Stimulated activated naive CD8-positive, alpha-beta T cell treated with anti-CD3 and anti-CD28 coated beads, Interleukin-15, Interleukin-2, amounts not matched to agents 100 ng/mL and 50 ng/mL, for 24 hours (primary cell): ENCODE data around the gene AUNIP.

Source experiments
- H3K27ac Mint-ChIP-seq: one replicate; pipeline ENCODE4 v1.8.0; 2021; ENCODE audit warnings: mild to moderate bottlenecking, mixed read lengths
- H3K27me3 Mint-ChIP-seq: one replicate; pipeline ENCODE4 v1.8.0; 2021; ENCODE audit warnings: mixed read lengths
- H3K36me3 Mint-ChIP-seq: one replicate; pipeline ENCODE4 v1.8.0; 2021; ENCODE audit warnings: low read depth, mixed read lengths
- H3K4me1 Mint-ChIP-seq: one replicate; pipeline ENCODE4 v1.8.0; 2021; ENCODE audit warnings: low read depth, mixed read lengths
- H3K4me3 Mint-ChIP-seq: one replicate; pipeline ENCODE4 v1.8.0; 2021; ENCODE audit warnings: mild to moderate bottlenecking, mixed read lengths
- H3K9me3 Mint-ChIP-seq: one replicate; pipeline ENCODE4 v1.8.0; 2021; ENCODE audit warnings: mixed read lengths

AUNIP gene

GRCh38 chr1:25896266-25896665, 37.0 kb upstream of the AUNIP start:
- Mint-ChIP-seq H3K9me3 (no peaks in the 10 kb centered on the region), H3K4me1 (peaks cover 20% of the 10 kb centered on the region), H3K27me3 (no peaks in the 10 kb centered on the region), H3K27ac (no peak overlapping the region), H3K4me3 (no peak overlapping the region), H3K36me3 (peaks cover 30% of the 10 kb centered on the region)

DNA sequence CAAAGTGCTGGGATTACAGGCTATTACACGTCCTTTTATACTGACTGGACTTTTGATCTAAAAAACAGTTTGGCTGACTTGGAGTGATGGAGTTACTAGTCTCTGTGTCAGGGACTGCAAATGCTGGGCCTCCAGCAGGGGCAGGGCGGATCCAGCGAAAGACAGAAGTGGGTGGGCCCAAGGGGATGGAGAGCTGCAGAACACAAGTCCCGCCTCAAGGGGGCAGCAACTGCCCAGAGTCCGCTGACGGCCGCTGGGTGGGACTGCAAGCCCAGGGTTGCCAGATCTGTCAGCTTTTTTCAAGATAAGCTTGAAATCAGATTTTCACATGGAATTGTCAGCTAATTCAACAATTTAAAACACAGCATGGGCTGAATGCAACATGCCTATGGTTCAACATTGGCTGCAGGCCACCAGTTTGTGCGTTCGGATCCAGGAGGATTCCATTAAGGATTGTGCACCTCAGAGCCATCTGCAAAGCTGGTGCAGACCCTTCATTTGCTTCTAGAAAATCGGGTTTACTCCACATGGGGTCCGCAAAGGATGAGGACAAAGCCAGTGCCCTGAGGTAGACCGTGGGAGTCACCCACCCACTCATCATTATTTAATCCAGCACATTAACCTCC, 36.2 kb upstream of the AUNIP start:
- Mint-ChIP-seq H3K4me3 (no peak overlapping the region), H3K27me3 (no peaks in the 10 kb centered on the region), H3K36me3 (peaks cover 22% of the 10 kb centered on the region), H3K4me1 (peaks cover 16% of the 10 kb centered on the region), H3K27ac (no peak overlapping the region), H3K9me3 (no peaks in the 10 kb centered on the region)

DNA sequence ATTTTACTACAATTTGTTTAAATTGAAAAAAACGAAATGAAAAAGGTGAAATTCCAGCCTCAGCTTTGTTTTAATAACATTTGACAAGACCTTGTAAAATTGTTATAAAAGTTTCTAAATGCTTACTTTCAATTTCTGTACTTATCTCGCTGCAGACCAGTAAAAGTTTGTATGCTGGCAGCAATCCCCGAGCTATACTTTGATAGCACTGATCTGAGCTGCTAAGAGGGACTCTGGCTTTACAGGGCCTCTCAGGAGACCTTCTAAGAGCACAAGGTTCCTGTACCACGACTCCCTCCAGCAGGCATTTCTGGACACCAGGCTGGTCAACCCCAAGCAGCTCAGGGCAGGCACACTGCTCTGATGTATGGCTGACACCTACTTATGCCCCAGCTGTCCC, 33.9 kb upstream of the AUNIP start:
- Mint-ChIP-seq H3K4me3 (no peak overlapping the region), H3K27me3 (no peaks in the 10 kb centered on the region), H3K4me1 (peaks cover 16% of the 10 kb centered on the region), H3K36me3 (no peaks in the 10 kb centered on the region), H3K27ac (no peak overlapping the region), H3K9me3 (no peaks in the 10 kb centered on the region)

GRCh38 chr1:25891606-25892005, 32.3 kb upstream of the AUNIP start:
- Mint-ChIP-seq H3K9me3 (no peaks in the 10 kb centered on the region), H3K27ac (no peak overlapping the region), H3K36me3 (no peaks in the 10 kb centered on the region), H3K4me1 (peaks cover 16% of the 10 kb centered on the region), H3K27me3 (no peaks in the 10 kb centered on the region), H3K4me3 (no peak overlapping the region)

DNA sequence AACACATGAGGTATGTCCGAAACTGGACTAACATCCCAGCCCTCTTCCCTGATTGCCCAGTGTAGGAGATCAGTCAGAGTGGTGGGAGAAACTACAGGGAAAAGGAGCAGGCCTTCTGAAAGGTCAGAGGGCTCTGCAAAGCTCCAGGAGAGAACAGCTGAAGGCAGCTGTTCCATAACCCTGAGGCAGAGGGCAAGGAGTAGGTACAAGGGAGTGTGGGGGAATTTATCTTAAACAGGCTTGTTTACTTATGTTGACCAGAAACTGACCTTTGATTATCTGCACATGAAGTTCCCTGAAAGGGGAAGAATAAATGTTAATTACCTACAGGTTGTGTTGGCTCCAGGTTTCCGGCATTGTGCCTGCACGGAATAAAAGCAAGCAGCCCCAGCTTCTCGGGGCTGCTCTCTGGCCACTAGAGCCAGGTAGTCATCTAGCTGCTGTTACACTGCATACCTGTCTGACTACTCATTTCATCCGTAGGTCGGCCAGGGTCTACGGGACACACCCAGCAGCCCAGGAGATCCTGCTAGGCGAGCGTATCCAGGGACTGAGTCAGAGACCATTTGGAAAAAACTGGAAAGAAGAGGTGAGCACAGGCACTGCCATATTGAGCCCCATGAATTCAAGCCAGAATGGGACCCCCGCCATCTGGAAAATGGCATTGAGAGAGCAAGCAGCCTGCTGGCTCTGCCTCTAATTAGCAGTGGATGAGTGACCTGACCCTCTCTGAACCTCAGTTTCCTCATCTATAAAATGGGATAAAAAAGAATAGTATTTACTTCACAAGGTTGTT, 31.2 kb upstream of the AUNIP start:
- no peaks in the 10 kb centered on the region for H3K36me3 Mint-ChIP-seq
- no peaks in the 10 kb centered on the region for H3K9me3 Mint-ChIP-seq
- H3K4me1 Mint-ChIP-seq = peaks cover 9% of the 10 kb centered on the region
- H3K27me3 Mint-ChIP-seq = no peaks in the 10 kb centered on the region
- no peak overlapping the region for H3K4me3 Mint-ChIP-seq
- H3K27ac Mint-ChIP-seq = no peak overlapping the region

DNA sequence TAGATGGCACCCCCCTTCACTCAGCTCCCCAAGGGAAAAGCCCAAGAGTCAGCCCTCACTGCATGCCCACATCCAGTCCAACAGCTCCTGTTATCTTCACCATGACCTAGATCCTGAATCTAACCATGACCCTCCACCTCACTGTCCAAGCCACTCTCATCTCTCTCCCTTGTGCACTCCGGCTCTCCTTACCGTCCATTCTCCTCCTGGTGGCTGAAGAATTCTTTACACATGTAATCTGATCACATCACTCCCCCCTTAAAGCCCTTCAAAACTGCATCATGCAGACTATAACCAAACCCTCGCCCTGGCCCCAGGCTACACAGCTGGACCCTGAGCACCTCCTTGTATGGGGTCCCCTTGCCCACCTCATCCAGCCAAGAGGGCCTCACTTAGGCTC, 30.2 kb upstream of the AUNIP start:
- H3K36me3 Mint-ChIP-seq = no peaks in the 10 kb centered on the region
- no peaks in the 10 kb centered on the region for H3K27me3 Mint-ChIP-seq
- H3K9me3 Mint-ChIP-seq = no peaks in the 10 kb centered on the region
- H3K27ac Mint-ChIP-seq = no peak overlapping the region
- no peak overlapping the region for H3K4me3 Mint-ChIP-seq
- H3K4me1 Mint-ChIP-seq = peaks cover 5% of the 10 kb centered on the region

- H3K27ac Mint-ChIP-seq = no peak overlapping the region
- no peaks in the 10 kb centered on the region for H3K36me3 Mint-ChIP-seq
- H3K27me3 Mint-ChIP-seq = no peaks in the 10 kb centered on the region
- no peak overlapping the region for H3K4me3 Mint-ChIP-seq
- peaks cover 5% of the 10 kb centered on the region for H3K4me1 Mint-ChIP-seq
- no peaks in the 10 kb centered on the region for H3K9me3 Mint-ChIP-seq
Observed at GRCh38 chr1:25888426-25888987, 29.2 kb upstream of the AUNIP start.

- no peaks in the 10 kb centered on the region for H3K4me1 Mint-ChIP-seq
- no peaks in the 10 kb centered on the region for H3K9me3 Mint-ChIP-seq
- H3K36me3 Mint-ChIP-seq = no peaks in the 10 kb centered on the region
Observed at GRCh38 chr1:25885602-25886001, 26.3 kb upstream of the AUNIP start.

DNA sequence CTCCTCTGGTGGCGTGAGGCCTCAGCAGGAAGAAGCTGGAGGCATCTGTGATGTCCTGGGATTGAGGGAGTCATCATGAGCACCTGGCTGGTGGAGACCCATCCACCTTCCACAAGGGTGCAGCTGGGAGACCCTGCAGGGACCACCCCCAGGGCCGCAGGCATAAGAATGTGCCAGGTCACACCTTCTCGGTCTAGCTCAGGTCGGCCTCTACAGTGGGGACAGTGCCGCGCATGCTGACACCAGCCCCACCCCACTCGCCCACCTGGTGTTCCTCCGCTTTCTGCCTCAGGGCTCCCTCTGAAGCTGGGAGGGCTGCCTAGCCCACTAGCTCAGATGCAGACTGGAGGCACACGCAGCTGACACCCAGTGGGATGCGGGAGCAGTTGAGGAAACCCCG, 22.0 kb upstream of the AUNIP start:
- Mint-ChIP-seq H3K27me3 (peaks cover 4% of the 10 kb centered on the region), H3K9me3 (no peaks in the 10 kb centered on the region), H3K4me3 (no peak overlapping the region), H3K36me3 (no peaks in the 10 kb centered on the region), H3K4me1 (peaks cover 2% of the 10 kb centered on the region), H3K27ac (no peak overlapping the region)

More at GRCh38 chr1:25885602-25886001, 26.3 kb upstream of the AUNIP start:
- Mint-ChIP-seq H3K27me3 (no peaks in the 10 kb centered on the region), H3K27ac (no peak overlapping the region), H3K4me3 (no peak overlapping the region)

DNA sequence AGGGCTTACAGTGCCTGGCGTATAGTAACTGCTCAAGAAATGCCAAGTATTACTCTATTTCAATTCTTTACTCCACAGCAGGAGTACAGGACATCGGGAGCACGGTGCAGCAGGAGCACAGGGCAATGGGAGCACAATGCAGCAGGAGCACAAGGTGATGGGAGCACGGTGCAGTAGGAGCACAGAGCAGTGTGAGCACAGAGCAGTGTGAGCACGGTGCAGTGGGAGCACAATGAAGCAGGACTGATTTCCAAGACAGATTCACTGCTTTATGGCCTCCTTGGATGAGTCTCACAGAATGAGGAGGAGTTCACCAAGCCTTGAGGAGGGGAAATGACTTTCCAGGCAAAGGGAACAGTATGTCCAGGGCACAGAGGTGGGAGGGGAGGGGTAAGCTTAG, 21.3 kb upstream of the AUNIP start:
- H3K4me1 Mint-ChIP-seq = peaks cover 6% of the 10 kb centered on the region
- no peaks in the 10 kb centered on the region for H3K9me3 Mint-ChIP-seq
- H3K27me3 Mint-ChIP-seq = peaks cover 7% of the 10 kb centered on the region
- no peak overlapping the region for H3K27ac Mint-ChIP-seq
- no peaks in the 10 kb centered on the region for H3K36me3 Mint-ChIP-seq
- H3K4me3 Mint-ChIP-seq = no peak overlapping the region

DNA sequence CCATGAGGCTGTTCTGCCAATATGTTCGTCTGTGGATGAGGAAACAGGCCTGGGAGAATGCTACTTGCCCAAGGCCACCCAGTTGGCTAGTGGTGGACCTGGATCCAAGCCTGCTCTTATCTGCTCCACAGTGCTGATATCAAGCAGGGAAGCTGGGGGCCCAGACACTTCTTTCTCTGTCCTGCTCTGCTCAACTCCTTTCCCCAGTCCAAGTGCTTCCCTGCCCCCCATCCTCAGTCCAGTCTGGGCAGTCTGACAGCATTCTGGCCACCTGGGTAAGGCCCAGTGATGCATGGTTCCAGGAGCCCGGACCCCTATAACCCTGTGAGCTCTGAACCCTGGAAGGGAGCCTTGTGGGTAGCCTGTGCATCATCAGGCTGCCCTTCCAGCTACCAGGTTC, 20.4 kb upstream of the AUNIP start:
- Mint-ChIP-seq H3K4me1 (peaks cover 11% of the 10 kb centered on the region), H3K27ac (no peak overlapping the region), H3K27me3 (peaks cover 7% of the 10 kb centered on the region), H3K4me3 (no peak overlapping the region), H3K9me3 (no peaks in the 10 kb centered on the region), H3K36me3 (no peaks in the 10 kb centered on the region)

GRCh38 chr1:25878690-25879089, 19.4 kb upstream of the AUNIP start:
- peaks cover 12% of the 10 kb centered on the region for H3K4me1 Mint-ChIP-seq

DNA sequence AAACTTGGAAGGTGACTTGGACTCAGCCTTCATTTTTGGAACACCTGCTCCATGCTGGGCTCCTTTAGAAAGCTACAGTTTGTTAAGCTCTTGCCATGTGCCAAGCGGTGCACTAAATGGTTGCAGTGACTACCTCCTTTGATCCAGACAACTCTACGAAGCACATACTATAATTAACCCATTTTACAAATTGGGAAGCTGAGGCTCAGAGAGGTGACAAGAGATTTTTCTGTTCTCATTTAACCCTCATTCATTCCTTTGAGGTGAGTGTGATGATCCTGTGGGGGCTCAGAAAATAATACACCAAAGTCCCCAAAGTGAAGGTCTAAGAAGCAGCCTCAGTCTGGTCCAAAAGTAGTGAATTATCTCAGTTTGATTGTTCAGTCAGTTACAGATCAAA, 17.9 kb upstream of the AUNIP start:
- H3K27me3 Mint-ChIP-seq = peaks cover 7% of the 10 kb centered on the region
- no peaks in the 10 kb centered on the region for H3K9me3 Mint-ChIP-seq
- H3K36me3 Mint-ChIP-seq = no peaks in the 10 kb centered on the region
- H3K27ac Mint-ChIP-seq = no peak overlapping the region
- H3K4me1 Mint-ChIP-seq = peaks cover 23% of the 10 kb centered on the region
- H3K4me3 Mint-ChIP-seq = no peak overlapping the region

More at GRCh38 chr1:25878690-25879089, 19.4 kb upstream of the AUNIP start:
- Mint-ChIP-seq H3K4me3 (no peak overlapping the region), H3K27ac (no peak overlapping the region), H3K27me3 (peaks cover 7% of the 10 kb centered on the region), H3K36me3 (no peaks in the 10 kb centered on the region), H3K9me3 (no peaks in the 10 kb centered on the region)

DNA sequence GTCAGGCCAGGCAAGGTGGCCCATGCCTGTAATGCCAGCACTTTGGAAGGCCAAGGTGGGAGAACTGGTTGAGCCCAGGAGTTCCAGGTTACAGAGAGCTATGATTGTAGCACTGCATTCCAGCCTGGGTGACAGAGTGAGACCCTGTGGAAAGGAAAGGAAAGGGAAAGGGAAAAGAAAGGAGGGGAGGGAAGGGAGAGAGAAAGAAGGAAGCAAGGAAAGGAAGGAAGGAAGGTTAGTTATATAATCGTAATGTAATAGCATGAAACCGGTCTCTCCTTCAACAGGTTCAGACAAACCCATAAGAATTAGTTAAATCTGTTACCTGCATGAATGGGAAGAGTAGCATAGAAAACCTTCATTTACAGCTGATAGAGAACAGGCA, 17.4 kb upstream of the AUNIP start:
- H3K4me1 Mint-ChIP-seq = peaks cover 23% of the 10 kb centered on the region
- H3K4me3 Mint-ChIP-seq = no peak overlapping the region
- H3K27ac Mint-ChIP-seq = no peak overlapping the region
- H3K27me3 Mint-ChIP-seq = peaks cover 7% of the 10 kb centered on the region
- no peaks in the 10 kb centered on the region for H3K36me3 Mint-ChIP-seq
- H3K9me3 Mint-ChIP-seq = no peaks in the 10 kb centered on the region

GRCh38 chr1:25875856-25876692, 16.8 kb upstream of the AUNIP start:
- Mint-ChIP-seq H3K4me3 (peak overlapping the region; percentile 72), H3K27ac (no peak overlapping the region), H3K36me3 (no peaks in the 10 kb centered on the region)

More at GRCh38 chr1:25875856-25876692, 16.8 kb upstream of the AUNIP start:
- Mint-ChIP-seq H3K4me1 (peaks cover 23% of the 10 kb centered on the region), H3K27me3 (peaks cover 7% of the 10 kb centered on the region), H3K9me3 (no peaks in the 10 kb centered on the region)
